K562 (cell line): Measurements from ENCODE around the gene SCNN1A. TPM values are rescaled to one million over a fixed set of nuclear protein-coding genes. Genes with fewer than 3 reads are reported as not detected.
A peak's percentile ranks its signal among the peaks of the same experiment; 100 is the strongest.

Source experiments
- ARNT ChIP-seq, 2 experiments: fragments of 450-650 bp; IDR thresholded peaks; 2 replicates each; pipeline ENCODE4 v1.6.1; 2016; ENCODE audit warnings: mild to moderate bottlenecking in 1 of 2
- CHD2 ChIP-seq: IDR thresholded peaks from 2 replicates; pipeline ENCODE4 v1.6.1; 2011; ENCODE audit warnings: low read depth, low read length
- DNMT1 ChIP-seq: fragments of 450-650 bp; IDR thresholded peaks from 2 replicates; pipeline ENCODE4 v1.6.1; 2016; ENCODE audit warnings: antibody characterized with exemption, mild to moderate bottlenecking
- FOXO4 ChIP-seq: fragments of 450-650 bp; formaldehyde crosslinking; IDR thresholded peaks from 2 replicates; pipeline ENCODE4 v1.4.0; 2020; ENCODE audit warnings: mild to moderate bottlenecking, moderate library complexity
- NR2C1 ChIP-seq, 2 experiments: fragments of 450-650 bp; IDR thresholded peaks; 2 replicates each; pipeline ENCODE4 v1.6.1; 2017; ENCODE audit warnings: mild to moderate bottlenecking in 2 of 2, antibody characterized with exemption in 1 of 2, inconsistent platforms in 1 of 2, missing compliant biosample characterization in 1 of 2, missing genetic modification characterization in 1 of 2
- SPI1 ChIP-seq: IDR thresholded peaks from 2 replicates; pipeline ENCODE4 v1.6.1; 2011; ENCODE audit warnings: low read depth, low read length, control low read depth, borderline replicate concordance
- TBL1XR1 ChIP-seq, 2 experiments: IDR thresholded peaks; 2 replicates each; pipeline ENCODE4 v1.6.1; 2012; ENCODE audit warnings: improper control_type of control experiment in 2 of 2, low read length in 2 of 2, mild to moderate bottlenecking in 1 of 2
- ZBTB17 ChIP-seq: fragments of 450-650 bp; formaldehyde crosslinking; IDR thresholded peaks from 2 replicates; pipeline ENCODE4 v1.4.0; 2020; ENCODE audit warnings: mild to moderate bottlenecking
- ZBTB43 ChIP-seq: sonication (generic); formaldehyde crosslinking; IDR thresholded peaks from 2 replicates; pipeline ENCODE4 v1.8.0; 2023; ENCODE audit warnings: mild to moderate bottlenecking, missing genetic modification reagents
- polyA plus RNA-seq, 8 experiments: library from polyadenylated mRNA; depleted of rRNA in 4 of 8; stranded (reverse) in 5 of 8; unstranded in 3 of 8; fragments of >200 nt; fragmentation: Nextera tagmentation in 2 of 8; fragmentation: Illumina TruSeq in 1 of 8; extraction: Ambion mirVana in 2 of 8; extraction: Trizol in 1 of 8; gene quantifications; 2 replicates each; pipeline versions ENCODE4 v1.2.1 to v1.2.3, GENCODE V29; 2011 to 2014; ENCODE audit warnings: inconsistent platforms in 1 of 8, missing spikeins in 1 of 8
- total RNA-seq, 7 experiments: library from RNA; depleted of rRNA in 6 of 7; stranded (reverse); fragments of >200 nt in 6 of 7; fragmentation: Illumina TruSeq in 2 of 7; extraction: Trizol in 2 of 7; gene quantifications; 2 replicates each; pipeline versions ENCODE4 v1.2.1 to v1.2.3, GENCODE V29; 2011 to 2021; ENCODE audit warnings: low replicate concordance in 1 of 7
- TF ChIP-seq, protein P1 (sequence below), 2 experiments: IDR thresholded peaks; 2 replicates each; pipeline ENCODE4 v1.6.1; 2012; ENCODE audit warnings: improper control_type of control experiment in 2 of 2, low read depth in 2 of 2, low read length in 2 of 2, borderline replicate concordance in 1 of 2
- TF ChIP-seq, protein P2 (sequence below): IDR thresholded peaks from 3 replicates; pipeline ENCODE4 v1.6.1; 2011; ENCODE audit warnings: borderline replicate concordance, mild to moderate bottlenecking, moderate library complexity; ENCODE audit not compliant: insufficient read length; ENCODE audit errors: extremely low read depth

The SCNN1A gene
- total and polyA plus RNA-seq, 9 of the 15 experiments (the other 6 are each of a cell fraction or from before 2014, with no cell fraction given) = 0.15 to 0.49 (median 0.32) TPM; not detected in 5

DNA sequence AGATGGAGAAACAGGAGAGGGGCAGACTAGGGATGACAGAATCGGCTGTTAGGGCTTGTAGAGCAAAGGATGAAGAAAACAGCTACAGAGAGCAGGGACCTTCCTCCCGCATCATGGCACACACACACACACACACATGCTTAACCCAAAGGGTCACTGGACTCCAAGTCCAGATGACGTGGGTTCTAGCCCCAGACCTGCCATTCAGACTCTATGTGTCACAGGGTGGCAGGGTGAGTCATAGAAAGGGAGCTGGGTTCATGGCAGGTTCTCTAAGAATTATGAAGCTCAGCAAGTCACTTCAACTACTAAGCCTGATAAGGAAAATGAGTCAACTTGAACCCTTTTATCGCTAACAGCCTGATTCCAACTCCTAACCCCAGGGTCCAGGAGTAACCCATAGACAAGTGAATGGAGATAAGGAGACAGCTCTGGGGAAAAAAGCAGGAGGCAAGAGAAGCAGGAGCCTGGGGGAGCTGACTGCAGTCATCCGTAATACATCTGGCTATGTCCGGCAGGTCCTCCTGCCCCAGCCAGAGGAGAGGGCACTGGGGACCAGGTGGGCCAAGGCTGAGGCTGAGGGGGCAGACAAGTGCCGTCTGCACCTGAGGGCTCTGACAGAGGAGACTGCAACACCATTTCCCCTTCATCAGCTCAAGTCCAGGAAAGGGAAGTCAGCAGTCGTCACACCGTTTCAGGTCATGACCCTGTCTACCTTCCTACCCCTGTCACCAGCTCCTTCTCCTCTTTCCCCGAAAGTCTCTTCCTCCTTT is 29.9 kb downstream of the SCNN1A start (continued):
- TF ChIP-seq ZBTB43 (no peak), NR2C1 (IDR thresholded peaks at IDR 0.05) (peak; percentile 67), NR2C1 (tag; IDR thresholded peaks at IDR 0.05) (peak; percentile 78), TBL1XR1 (IDR thresholded peaks at IDR 0.05; ENCODE audit: low read length in 2 of 2) (peak in 1 of 2 experiments; percentile 95; a peak in 2 of 4 replicates), DNMT1 (no peak), ARNT (IDR thresholded peaks at IDR 0.05) (peak; percentile 72 to 83; a peak in 3 of 4 replicates), FOXO4 (CRISPR knock-in tag) (no peak), CHD2 (no peak), SPI1 (peak; percentile 75), ZBTB17 (CRISPR knock-in tag) (0 out of 2 replicates have a peak, but pooled peaks have one; percentile 49)
- TF ChIP-seq, protein P1, sequence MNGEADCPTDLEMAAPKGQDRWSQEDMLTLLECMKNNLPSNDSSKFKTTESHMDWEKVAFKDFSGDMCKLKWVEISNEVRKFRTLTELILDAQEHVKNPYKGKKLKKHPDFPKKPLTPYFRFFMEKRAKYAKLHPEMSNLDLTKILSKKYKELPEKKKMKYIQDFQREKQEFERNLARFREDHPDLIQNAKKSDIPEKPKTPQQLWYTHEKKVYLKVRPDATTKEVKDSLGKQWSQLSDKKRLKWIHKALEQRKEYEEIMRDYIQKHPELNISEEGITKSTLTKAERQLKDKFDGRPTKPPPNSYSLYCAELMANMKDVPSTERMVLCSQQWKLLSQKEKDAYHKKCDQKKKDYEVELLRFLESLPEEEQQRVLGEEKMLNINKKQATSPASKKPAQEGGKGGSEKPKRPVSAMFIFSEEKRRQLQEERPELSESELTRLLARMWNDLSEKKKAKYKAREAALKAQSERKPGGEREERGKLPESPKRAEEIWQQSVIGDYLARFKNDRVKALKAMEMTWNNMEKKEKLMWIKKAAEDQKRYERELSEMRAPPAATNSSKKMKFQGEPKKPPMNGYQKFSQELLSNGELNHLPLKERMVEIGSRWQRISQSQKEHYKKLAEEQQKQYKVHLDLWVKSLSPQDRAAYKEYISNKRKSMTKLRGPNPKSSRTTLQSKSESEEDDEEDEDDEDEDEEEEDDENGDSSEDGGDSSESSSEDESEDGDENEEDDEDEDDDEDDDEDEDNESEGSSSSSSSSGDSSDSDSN (IDR thresholded peaks at IDR 0.05; ENCODE audit: borderline replicate concordance in 1 of 2, low read depth in 2 of 2, low read length in 2 of 2) = no peak
- TF ChIP-seq, protein P2, sequence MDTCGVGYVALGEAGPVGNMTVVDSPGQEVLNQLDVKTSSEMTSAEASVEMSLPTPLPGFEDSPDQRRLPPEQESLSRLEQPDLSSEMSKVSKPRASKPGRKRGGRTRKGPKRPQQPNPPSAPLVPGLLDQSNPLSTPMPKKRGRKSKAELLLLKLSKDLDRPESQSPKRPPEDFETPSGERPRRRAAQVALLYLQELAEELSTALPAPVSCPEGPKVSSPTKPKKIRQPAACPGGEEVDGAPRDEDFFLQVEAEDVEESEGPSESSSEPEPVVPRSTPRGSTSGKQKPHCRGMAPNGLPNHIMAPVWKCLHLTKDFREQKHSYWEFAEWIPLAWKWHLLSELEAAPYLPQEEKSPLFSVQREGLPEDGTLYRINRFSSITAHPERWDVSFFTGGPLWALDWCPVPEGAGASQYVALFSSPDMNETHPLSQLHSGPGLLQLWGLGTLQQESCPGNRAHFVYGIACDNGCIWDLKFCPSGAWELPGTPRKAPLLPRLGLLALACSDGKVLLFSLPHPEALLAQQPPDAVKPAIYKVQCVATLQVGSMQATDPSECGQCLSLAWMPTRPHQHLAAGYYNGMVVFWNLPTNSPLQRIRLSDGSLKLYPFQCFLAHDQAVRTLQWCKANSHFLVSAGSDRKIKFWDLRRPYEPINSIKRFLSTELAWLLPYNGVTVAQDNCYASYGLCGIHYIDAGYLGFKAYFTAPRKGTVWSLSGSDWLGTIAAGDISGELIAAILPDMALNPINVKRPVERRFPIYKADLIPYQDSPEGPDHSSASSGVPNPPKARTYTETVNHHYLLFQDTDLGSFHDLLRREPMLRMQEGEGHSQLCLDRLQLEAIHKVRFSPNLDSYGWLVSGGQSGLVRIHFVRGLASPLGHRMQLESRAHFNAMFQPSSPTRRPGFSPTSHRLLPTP = no peak
